HG03135 (cell line): Measurements from ENCODE around the gene HOXC13.

Experiments
- ATAC-seq: cut with Tn5 transposase; IDR thresholded peaks from one replicate; pipeline ENCODE4 v1.9.1; 2021; ENCODE audit warnings: mild to moderate bottlenecking, moderate library complexity; ENCODE audit not compliant: unreplicated experiment

HOXC13 gene

DNA sequence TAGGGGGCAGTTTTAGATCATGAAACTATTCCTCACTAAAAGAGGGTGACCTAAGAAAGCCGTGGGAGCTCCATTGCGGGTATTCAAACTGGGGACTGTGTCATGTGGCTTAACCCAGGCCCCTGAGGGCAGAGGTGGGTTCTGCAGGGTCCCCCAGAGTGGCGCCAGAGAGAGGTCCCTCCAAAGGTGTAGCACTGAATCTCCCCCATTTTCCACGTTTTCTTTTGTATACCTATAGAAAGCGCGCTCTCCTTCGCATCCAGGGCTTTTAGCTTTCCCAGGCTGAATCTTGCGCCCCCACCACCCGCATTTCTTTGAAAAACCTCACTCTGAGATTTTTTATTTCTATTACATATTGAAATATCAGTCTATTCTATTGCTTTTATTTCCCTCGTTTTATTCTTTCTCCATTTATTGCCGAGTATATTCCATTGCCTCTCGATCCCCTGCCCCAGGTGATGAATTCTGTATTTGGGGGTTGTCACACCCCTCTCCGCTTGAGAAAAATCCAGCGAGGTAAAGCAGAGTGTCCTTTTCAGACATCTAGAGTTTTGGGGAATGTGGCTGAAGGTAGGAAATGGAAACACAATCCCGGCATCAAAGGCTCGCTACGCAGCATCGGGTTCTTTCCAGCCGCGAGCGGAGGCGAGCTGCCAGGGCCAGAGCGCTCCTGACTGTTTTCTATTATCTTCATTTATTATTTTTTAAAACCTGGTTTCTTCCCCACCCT lies 870 bp upstream of the HOXC13 start:
- ATAC-seq: no peak

DNA sequence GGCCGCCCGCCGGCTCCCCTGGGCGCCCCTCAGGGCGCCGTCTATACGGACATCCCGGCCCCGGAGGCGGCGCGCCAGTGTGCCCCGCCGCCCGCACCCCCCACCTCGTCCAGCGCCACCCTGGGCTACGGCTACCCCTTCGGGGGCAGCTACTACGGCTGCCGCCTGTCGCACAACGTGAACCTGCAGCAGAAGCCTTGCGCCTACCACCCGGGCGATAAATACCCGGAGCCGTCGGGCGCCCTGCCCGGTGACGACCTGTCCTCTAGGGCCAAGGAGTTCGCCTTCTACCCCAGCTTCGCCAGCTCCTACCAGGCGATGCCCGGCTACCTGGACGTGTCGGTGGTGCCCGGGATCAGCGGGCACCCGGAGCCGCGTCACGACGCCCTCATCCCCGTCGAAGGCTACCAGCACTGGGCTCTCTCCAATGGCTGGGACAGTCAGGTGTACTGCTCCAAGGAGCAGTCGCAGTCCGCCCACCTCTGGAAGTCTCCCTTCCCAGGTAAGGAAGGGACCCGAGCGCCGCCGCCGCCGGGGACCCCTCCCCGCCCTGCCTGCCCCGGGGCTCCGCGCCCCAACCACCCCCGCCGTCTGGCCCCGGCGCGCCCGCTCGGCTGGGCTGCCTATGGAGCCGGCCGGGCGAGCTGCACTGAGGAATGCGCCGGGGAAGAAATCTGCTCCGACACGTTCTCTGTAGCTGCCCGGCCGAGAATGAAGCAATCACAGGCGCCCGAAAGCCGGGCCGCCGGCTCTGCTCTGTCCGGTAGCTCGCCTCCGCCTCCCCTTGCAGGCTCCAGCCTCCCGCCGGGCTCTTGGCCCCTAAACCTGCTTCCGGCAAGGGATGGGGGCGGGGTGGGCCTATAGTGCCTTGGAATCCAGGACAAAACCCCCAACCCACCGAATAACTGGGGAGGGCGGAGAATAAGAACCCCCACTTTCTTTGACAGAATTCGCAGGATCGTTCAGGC lies 794 bp downstream of the HOXC13 start:
- ATAC-seq: no peak

GRCh38 chr12:53940443-53941014 lies 1.9 kb downstream of the HOXC13 start:
- no peak for ATAC-seq

DNA sequence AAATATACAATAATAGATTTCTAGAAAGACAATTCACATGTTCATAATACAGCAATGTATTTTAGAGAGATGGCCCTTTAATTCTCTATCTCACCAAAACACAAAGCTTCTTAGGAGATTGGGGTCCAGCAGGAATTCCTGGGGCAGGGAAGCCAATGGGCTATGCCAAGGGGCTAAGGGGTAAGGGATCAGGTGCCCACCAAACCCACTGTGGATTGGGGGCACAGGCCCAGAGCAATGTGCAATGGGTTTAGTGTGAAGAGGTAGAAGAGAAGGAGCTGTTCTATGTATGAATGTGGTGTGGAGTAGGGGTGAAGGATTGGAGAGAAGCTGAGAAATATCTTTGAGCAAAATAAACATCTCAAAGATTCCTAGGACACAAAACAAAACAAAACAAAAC lies 2.6 kb downstream of the HOXC13 start:
- no peak for ATAC-seq

DNA sequence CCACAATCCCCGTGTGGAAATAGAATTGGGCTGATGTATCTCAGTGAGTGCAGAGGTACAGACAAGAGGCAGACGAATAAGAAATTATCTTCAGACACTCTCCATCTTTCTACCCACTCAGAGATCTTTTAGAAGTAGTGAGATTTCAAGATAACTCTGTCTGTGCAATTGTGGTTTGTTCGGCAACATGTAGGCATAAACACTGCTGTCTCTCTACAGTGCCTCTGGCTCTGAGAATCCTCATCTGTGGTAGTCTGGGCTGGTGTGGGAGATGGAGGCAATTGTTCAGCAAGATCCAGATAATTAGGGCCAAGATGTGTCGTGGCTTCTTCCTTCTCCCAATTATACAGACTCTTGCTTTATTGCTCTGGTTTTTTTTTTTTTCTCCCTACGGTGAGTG lies 3.1 kb downstream of the HOXC13 start:
- no peak for ATAC-seq

- ATAC-seq: no peak
These were observed 3.9 kb downstream of the HOXC13 start for GRCh38 chr12:53942467-53942997.

DNA sequence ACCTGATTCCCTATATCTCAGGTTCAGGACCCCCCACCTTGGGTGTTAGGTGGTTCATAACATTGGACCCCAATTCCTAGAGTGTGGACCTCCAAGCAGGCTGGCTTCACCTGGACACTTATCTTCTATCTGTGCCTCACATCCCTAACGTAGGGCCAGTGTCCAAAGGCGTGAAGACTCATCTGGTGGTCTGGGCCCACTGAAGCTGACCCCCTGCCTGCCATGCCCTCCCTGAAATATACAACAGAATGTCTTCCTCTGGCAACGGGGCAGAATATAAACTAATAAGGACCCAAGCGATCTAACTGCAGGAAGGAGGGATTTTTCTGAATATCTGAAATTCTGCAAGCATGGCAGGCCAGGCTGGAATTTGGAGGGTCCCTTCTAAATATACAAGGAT lies 5.6 kb downstream of the HOXC13 start:
- no peak for ATAC-seq

GRCh38 chr12:53944907-53945847 lies 6.5 kb downstream of the HOXC13 start:
- no peak for ATAC-seq

- no peak for ATAC-seq
These were observed 9.1 kb downstream of the HOXC13 start for GRCh38 chr12:53947743-53948142.

DNA sequence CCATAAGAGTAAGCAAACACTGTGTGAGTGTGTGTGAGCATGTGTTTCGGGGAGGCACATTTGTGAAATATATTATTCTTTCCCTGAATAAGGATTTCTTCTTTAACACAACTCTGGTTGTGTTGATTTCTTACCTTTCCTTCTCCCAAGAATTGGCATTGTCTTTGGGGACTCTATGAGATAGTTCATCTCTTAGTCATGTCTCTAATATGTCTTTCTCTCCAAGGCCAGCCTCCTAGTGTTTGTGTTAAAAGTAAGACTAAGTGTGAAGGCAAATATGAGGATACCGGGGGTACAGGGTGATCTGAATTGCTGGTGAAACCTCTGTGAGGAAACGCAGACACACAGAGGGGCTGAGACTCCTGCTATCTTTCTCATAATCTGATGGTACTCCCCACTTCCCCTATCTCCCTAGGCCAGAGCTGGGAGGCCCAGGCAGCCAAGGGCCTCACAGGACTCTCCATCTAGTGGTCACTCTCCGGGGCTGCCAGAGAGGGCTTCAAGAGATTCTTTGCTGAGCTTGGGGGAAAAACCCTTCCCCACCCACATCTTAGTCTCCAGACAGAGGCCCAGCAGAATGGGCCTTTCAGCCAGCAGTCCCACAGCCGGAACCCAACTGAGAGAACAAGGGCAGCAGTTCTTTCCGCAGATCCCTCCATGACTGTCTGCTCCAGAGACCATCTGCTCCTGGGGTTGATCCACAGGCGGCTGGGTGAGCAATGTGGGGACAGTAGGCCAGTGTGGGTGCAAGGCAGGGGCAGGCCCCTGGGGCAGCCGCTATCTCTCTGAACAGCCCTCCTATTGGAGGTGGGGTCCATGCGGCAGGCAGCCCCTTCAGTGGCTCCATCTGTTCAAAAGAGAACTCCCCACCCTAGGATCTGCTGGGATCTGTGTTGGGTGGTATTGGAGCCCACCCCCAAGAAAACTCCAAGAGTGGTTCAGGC lies 10.3 kb downstream of the HOXC13 start:
- ATAC-seq: no peak

GRCh38 chr12:53949631-53950436 lies 11.2 kb downstream of the HOXC13 start:
- ATAC-seq: no peak

- no peak for ATAC-seq
These were observed 11.8 kb downstream of the HOXC13 start for GRCh38 chr12:53950437-53950773.

- no peak for ATAC-seq
These were observed 12.4 kb downstream of the HOXC13 start for GRCh38 chr12:53950789-53951576.

GRCh38 chr12:53951577-53952334 lies 13.1 kb downstream of the HOXC13 start:
- ATAC-seq: no peak

DNA sequence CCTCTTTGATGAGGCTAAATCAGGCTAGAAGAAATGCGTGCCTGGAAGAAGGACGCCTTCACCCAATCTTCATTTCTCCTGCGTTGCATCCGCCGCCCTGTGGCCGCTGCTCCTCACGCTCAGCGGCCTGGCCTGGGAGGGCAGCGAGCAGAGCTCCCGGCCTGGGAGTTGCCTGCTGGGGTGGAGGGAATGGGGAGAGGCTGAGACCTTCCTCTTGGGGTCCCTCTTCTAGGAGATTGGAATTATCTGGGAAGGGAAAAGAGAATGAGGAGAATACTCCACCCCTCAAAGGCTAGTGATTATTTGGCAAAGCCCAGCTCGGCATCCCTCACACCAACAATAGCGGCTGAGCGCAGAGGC lies 13.7 kb downstream of the HOXC13 start:
- no peak for ATAC-seq

DNA sequence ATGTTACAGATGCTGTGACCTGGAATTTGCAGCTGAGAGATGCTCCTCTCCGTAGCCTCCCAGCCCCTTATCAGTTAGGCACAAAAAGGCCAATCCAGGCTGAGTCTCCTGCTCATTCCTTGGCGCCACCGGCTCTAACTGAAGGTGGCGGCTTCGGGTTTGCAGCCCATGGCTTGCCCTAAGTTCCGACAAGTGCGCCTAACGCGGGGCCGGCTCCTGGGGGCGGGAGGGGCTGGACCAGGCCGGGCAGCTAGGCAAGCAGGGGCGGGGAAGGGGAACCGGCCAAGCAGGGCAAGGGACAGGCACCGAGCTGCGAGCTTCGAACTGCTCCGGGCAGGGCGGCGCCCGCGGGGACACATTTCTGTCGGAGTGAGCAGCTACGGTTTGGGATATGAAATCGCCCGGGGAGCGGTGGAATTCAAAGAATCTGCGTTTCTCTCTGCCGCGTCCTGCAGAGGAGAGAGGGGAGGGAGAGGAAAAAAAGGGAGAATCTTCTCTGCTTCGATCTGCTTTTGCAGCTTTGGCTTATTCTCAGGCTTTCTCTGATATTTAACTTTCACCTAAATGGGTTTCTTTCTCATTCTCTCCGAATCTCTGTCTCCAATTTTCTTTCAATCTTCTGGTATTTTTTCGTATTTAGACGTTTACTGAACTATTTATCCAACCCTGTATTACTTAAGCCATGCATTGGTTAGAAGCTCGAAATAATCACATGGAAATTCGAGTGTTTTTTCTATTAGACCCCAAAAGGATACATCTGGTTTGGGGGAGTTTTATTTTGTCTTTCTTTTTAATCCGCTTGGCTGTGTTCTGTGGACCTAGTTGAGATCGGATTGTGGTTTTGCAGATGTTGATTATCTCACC lies 14.5 kb downstream of the HOXC13 start:
- ATAC-seq: no peak
